H1 (cell line): Measurements from ENCODE around the gene MGAT5. TPM values are rescaled to one million over a fixed set of nuclear protein-coding genes. Genes with fewer than 3 reads are reported as not detected.

ENCODE experiments used
- CTCF ChIA-PET: fragments of 300-600 bp; sonication (Branson Sonifier 250); formaldehyde crosslinking; loops from one replicate; lab custom pipeline; 2021; ENCODE audit not compliant: partially characterized antibody; lab: Charles Lee
- POLR2A ChIA-PET: fragments of 300-600 bp; sonication (Branson Sonifier 250); formaldehyde crosslinking; loops from one replicate; lab custom pipeline; 2021; ENCODE audit warnings: inconsistent platforms; ENCODE audit not compliant: partially characterized antibody; lab: Charles Lee
- DNase-seq, 2 experiments: peaks; one replicate each; pipeline versions ENCODE4 v3.0.0 to v3.0.0-alpha.2; 2010 to 2022; ENCODE audit warnings: low spot score in 2 of 2, low read depth in 1 of 2, mixed read lengths in 1 of 2
- FAIRE-seq: peaks from 2 replicates; lab custom pipeline; 2011; peaks lifted over from hg19 to GRCh38; lab: Jason Lieb, UNC
- H2AFZ ChIP-seq: 2 replicates; pipeline ENCODE4 v1.8.1; 2012; ENCODE audit warnings: low read length, inconsistent platforms
- H2AK5ac ChIP-seq: 2 replicates; pipeline ENCODE4 v1.6.1; 2013; ENCODE audit warnings: low read depth, low read length
- H2BK120ac ChIP-seq: replicated peaks from 2 replicates; pipeline ENCODE3; 2013; ENCODE audit warnings: low read depth, low read length, inconsistent platforms
- H2BK12ac ChIP-seq: 2 replicates; pipeline ENCODE4 v1.6.1; 2013; ENCODE audit warnings: low read depth, low read length
- H2BK15ac ChIP-seq: 2 replicates; pipeline ENCODE4 v1.6.1; 2013; ENCODE audit warnings: low read length
- H2BK20ac ChIP-seq: 2 replicates; pipeline ENCODE4 v1.6.1; 2013; ENCODE audit warnings: low read length
- H2BK5ac ChIP-seq: 2 replicates; pipeline ENCODE4 v1.6.1; 2013; ENCODE audit warnings: low read depth, low read length
- H3K14ac ChIP-seq: 2 replicates; pipeline ENCODE4 v1.6.1; 2013; ENCODE audit warnings: inconsistent platforms; ENCODE audit not compliant: insufficient read length
- H3K18ac ChIP-seq: 2 replicates; pipeline ENCODE4 v1.6.1; 2013; ENCODE audit warnings: low read length; ENCODE audit errors: extremely low read depth
- H3K23ac ChIP-seq: 2 replicates; pipeline ENCODE4 v1.6.1; 2013; ENCODE audit warnings: inconsistent platforms; ENCODE audit not compliant: insufficient read length
- H3K23me2 ChIP-seq: 2 replicates; pipeline ENCODE4 v1.6.1; 2013; ENCODE audit warnings: low read depth, low read length
- H3K27ac ChIP-seq: 2 replicates; pipeline ENCODE4 v1.6.1; 2011; ENCODE audit warnings: low read depth, low read length, inconsistent platforms
- H3K27me3 ChIP-seq, 4 experiments: replicated peaks in 1 of 4; 1 replicate in 1 of 4; 2 replicates in 3 of 4; pipeline versions ENCODE4 v1.6.1 to v1.8.1; 2011 to 2013; ENCODE audit warnings: low read length in 3 of 4, mild to moderate bottlenecking in 3 of 4, inconsistent platforms in 2 of 4, mixed read lengths in 2 of 4, moderate library complexity in 1 of 4; ENCODE audit not compliant: control insufficient read depth in 3 of 4, insufficient read depth in 3 of 4; ENCODE audit errors: extremely low read depth in 1 of 4
- H3K36me3 ChIP-seq, 4 experiments: 2 replicates each; pipeline versions ENCODE4 v1.6.1 to v1.8.1; 2011 to 2013; ENCODE audit warnings: mild to moderate bottlenecking in 4 of 4, low read length in 3 of 4, moderate library complexity in 2 of 4, control low read depth in 1 of 4, inconsistent platforms in 1 of 4; ENCODE audit not compliant: insufficient read depth in 4 of 4, control insufficient read depth in 2 of 4
- H3K4ac ChIP-seq: replicated peaks from 2 replicates; pipeline ENCODE3; 2013; ENCODE audit warnings: low read length, low read depth, mixed read lengths, inconsistent platforms; ENCODE audit not compliant: insufficient read length
- H3K4me1 ChIP-seq, 4 experiments: replicated peaks in 1 of 4; 1 replicate in 1 of 4; 2 replicates in 3 of 4; pipeline versions ENCODE4 v1.6.1 to v1.8.1; 2011 to 2013; ENCODE audit warnings: low read length in 3 of 4, inconsistent platforms in 2 of 4, mixed read lengths in 1 of 4; ENCODE audit not compliant: insufficient read depth in 4 of 4, control insufficient read depth in 3 of 4
- H3K4me2 ChIP-seq, 2 experiments: 2 replicates each; pipeline versions ENCODE4 v1.6.1 to v1.8.1; 2011 to 2013; ENCODE audit warnings: low read depth in 2 of 2, low read length in 2 of 2, control low read depth in 1 of 2, inconsistent platforms in 1 of 2, mild to moderate bottlenecking in 1 of 2; ENCODE audit not compliant: insufficient read depth in 1 of 2
- H3K4me3 ChIP-seq, 4 experiments: fragments of 200-600, 300-600 bp in 1 of 4; sonication (generic), shearing (Covaris generic), sonication (Bioruptor Twin) in 1 of 4; 2 replicates each; pipeline versions ENCODE4 v1.5.1 to v1.8.1; 2011 to 2016; ENCODE audit warnings: low read length in 4 of 4, low read depth in 3 of 4, control low read depth in 2 of 4, inconsistent platforms in 2 of 4, mild to moderate bottlenecking in 2 of 4, mixed read lengths in 1 of 4, moderate library complexity in 1 of 4; ENCODE audit not compliant: insufficient read depth in 2 of 4; ENCODE audit errors: extremely low read depth in 1 of 4
- H3K56ac ChIP-seq: replicated peaks from 2 replicates; pipeline ENCODE3; 2013; ENCODE audit warnings: low read depth, mild to moderate bottlenecking, mixed read lengths, low read length, inconsistent platforms; ENCODE audit not compliant: insufficient read length
- H3K79me1 ChIP-seq: 2 replicates; pipeline ENCODE4 v1.6.1; 2013; ENCODE audit warnings: low read depth, low read length, control low read depth
- H3K79me2 ChIP-seq, 2 experiments: 2 replicates each; pipeline versions ENCODE4 v1.6.1 to v1.8.1; 2012 to 2013; ENCODE audit warnings: low read length in 2 of 2, mild to moderate bottlenecking in 2 of 2, inconsistent platforms in 1 of 2; ENCODE audit not compliant: insufficient read depth in 2 of 2, control insufficient read depth in 1 of 2
- H3K9ac ChIP-seq, 4 experiments: replicated peaks in 1 of 4; 1 replicate in 1 of 4; 2 replicates in 3 of 4; pipeline versions ENCODE4 v1.6.1 to v1.8.1; 2011 to 2013; ENCODE audit warnings: low read depth in 3 of 4, low read length in 3 of 4, control low read depth in 2 of 4, mild to moderate bottlenecking in 2 of 4, moderate library complexity in 2 of 4, inconsistent platforms in 1 of 4; ENCODE audit errors: extremely low read depth in 1 of 4
- H3K9me3 ChIP-seq, 2 experiments: 2 replicates each; pipeline versions ENCODE4 v1.6.1 to v1.8.1; 2012 to 2013; ENCODE audit warnings: mild to moderate bottlenecking in 2 of 2, moderate library complexity in 2 of 2, control low read depth in 1 of 2, inconsistent platforms in 1 of 2, low read depth in 1 of 2, low read length in 1 of 2, mixed read lengths in 1 of 2; ENCODE audit not compliant: insufficient read depth in 2 of 2
- H4K20me1 ChIP-seq, 2 experiments: replicated peaks in 1 of 2; 2 replicates each; pipeline versions ENCODE3 to v1.8.1; 2011 to 2013; ENCODE audit warnings: inconsistent platforms in 2 of 2, low read length in 2 of 2, mild to moderate bottlenecking in 1 of 2; ENCODE audit not compliant: insufficient read depth in 2 of 2, control insufficient read depth in 1 of 2
- H4K5ac ChIP-seq: 2 replicates; pipeline ENCODE4 v1.6.1; 2013; ENCODE audit warnings: low read length, low read depth, mixed read lengths, inconsistent platforms; ENCODE audit not compliant: insufficient read length
- H4K8ac ChIP-seq: 2 replicates; pipeline ENCODE4 v1.8.0; 2013; ENCODE audit warnings: mild to moderate bottlenecking, moderate library complexity, low read length, inconsistent platforms; ENCODE audit not compliant: insufficient read depth; ENCODE audit errors: extremely low read depth
- H4K91ac ChIP-seq: replicated peaks from 2 replicates; pipeline ENCODE3; 2013; ENCODE audit warnings: low read length, mixed read lengths, inconsistent platforms; ENCODE audit not compliant: insufficient read length
- KDM5A ChIP-seq: fragments of 200-600 bp; IDR thresholded peaks from 2 replicates; pipeline ENCODE4 v1.7.1; 2012; ENCODE audit warnings: mild to moderate bottlenecking, low read length, inconsistent platforms, mixed read lengths
- MAX ChIP-seq: IDR thresholded peaks from 2 replicates; pipeline ENCODE4 v1.6.1; 2012; ENCODE audit warnings: inconsistent platforms
- TAF7 ChIP-seq: optimal IDR thresholded peaks from 2 replicates; pipeline ENCODE3; 2011; ENCODE audit warnings: low read depth, mild to moderate bottlenecking, inconsistent platforms, low read length, moderate library complexity, borderline replicate concordance
- WGBS, 2 experiments: shearing (Covaris generic) in 1 of 2; methylation state at CpG; one replicate each; pipeline versions ENCODE4 v1.1.6 to v1.1.7; 2013 to 2015; ENCODE audit warnings: low lambda C conversion rate in 2 of 2, mixed read lengths in 2 of 2, inconsistent platforms in 1 of 2, low coverage in 1 of 2, missing lambda C conversion rate in 1 of 2; ENCODE audit not compliant: insufficient replicate concordance in 2 of 2, insufficient coverage in 1 of 2, insufficient read length in 1 of 2; ENCODE audit errors: extremely low coverage in 1 of 2, missing lambda C conversion rate in 1 of 2; 5-methylcytosine and 5-hydroxymethylcytosine counted together
- polyA plus RNA-seq, 7 experiments: library from polyadenylated mRNA; depleted of rRNA in 3 of 7; stranded (reverse) in 5 of 7; unstranded in 2 of 7; fragments of >200 nt in 5 of 7; fragments of 200-250 nt in 2 of 7; gene quantifications; 1 replicate in 5 of 7; 2 replicates in 1 of 7; 4 replicates in 1 of 7; pipeline versions ENCODE4 v1.2.1 to v1.2.3, GENCODE V29; 2011 to 2013; ENCODE audit warnings: missing spikeins in 2 of 7, mixed read lengths in 2 of 7
- total RNA-seq: library from RNA; stranded (reverse); fragmentation: NEBNext Ultra II Directional; extraction: Animal tissue kit (Norgen Biotek cat#: 25700); gene quantifications from 2 replicates; pipeline ENCODE4 v1.2.1, GENCODE V29; 2021

The MGAT5 gene
- total and polyA plus RNA-seq, 2 of the 8 experiments (the other 6 are each of a cell fraction or from before 2014, with no cell fraction given) = 11.2 to 49.2 TPM

- CTCF ChIA-PET = interaction anchor here (1.2 to 2.2 kb wide), 4 partner anchors 9 to 171 kb away, joined by 3 to 7 read pairs (median 5); no protein-coding TSS in a partner anchor
- Histone ChIP-seq H3K27ac (no peak overlapping the region), H3K23ac (no peak overlapping the region), H3K14ac (no peak overlapping the region), H3K9me3 (no peaks in the 10 kb centered on the region), H4K91ac (no peak overlapping the region), H3K56ac (no peak overlapping the region), H3K4me2 (no peak overlapping the region), H3K36me3 (no peaks in the 10 kb centered on the region; a peak in 1 of 8 replicates), H3K4ac (no peak overlapping the region), H3K4me3 (no peak overlapping the region), H2AK5ac (no peak overlapping the region), H2BK5ac (no peak overlapping the region), H3K18ac (no peak overlapping the region), H2BK12ac (no peak overlapping the region), H4K8ac (no peak overlapping the region), H3K27me3 (no peaks in the 10 kb centered on the region; a peak in 2 of 7 replicates), H2BK15ac (no peak overlapping the region), H4K20me1 (peaks cover 3 to 17% of the 10 kb centered on the region in 2 experiments), H3K23me2 (no peaks in the 10 kb centered on the region), H3K9ac (no peak overlapping the region), H3K79me2 (0 out of 4 replicates have a peak, but pooled peaks cover 0 to 3% of the 10 kb centered on the region in 2 experiments), H2BK120ac (no peak overlapping the region), H3K4me1 (no peaks in the 10 kb centered on the region), H2AFZ (no peak overlapping the region), H4K5ac (no peak overlapping the region), H3K79me1 (no peaks in the 10 kb centered on the region), H2BK20ac (no peak overlapping the region)
- DNase-seq (no peak), FAIRE-seq (no peak)
- no peak for TF ChIP-seq MAX
- TF ChIP-seq KDM5A = no peak
- no peak for TF ChIP-seq TAF7
- POLR2A ChIA-PET = no interaction called here
- WGBS, 2 experiments = 89% methylated on average over 5 of the region's 5 CpGs; no CpG with 5 or more reads in 1 of the 2 experiments
Observed at GRCh38 chr2:134280231-134280630, 26.4 kb downstream of the MGAT5 start.
